Suprapubic skin (tissue), 4 donors: ENCODE measurements around the gene NRG3.

Experiments
- CTCF ChIP-seq, 2 donors: fragments of 200-600 bp in 1 of 2; fragments of 450-650 bp in 1 of 2; sonication (generic) in 1 of 2; IDR thresholded peaks; one replicate each; pipeline ENCODE4 v1.5.1; 2016 to 2019; ENCODE audit warnings: antibody characterized with exemption in 2 of 2, mild to moderate bottlenecking in 1 of 2, moderate library complexity in 1 of 2
- EP300 ChIP-seq: sonication (generic); formaldehyde crosslinking; IDR thresholded peaks from one replicate; pipeline ENCODE4 v1.6.1; 2017; ENCODE audit warnings: antibody characterized with exemption
- POLR2A ChIP-seq, 2 donors: fragments of 450-650 bp; IDR thresholded peaks; one replicate each; pipeline ENCODE4 v1.6.1; 2017; ENCODE audit warnings: antibody characterized with exemption in 2 of 2, mild to moderate bottlenecking in 2 of 2, moderate library complexity in 2 of 2
- POLR2AphosphoS5 ChIP-seq, 3 donors: sonication (generic); formaldehyde crosslinking; IDR thresholded peaks; one replicate each; pipeline ENCODE4 v1.6.1; 2017; ENCODE audit warnings: antibody characterized with exemption in 3 of 3

GRCh38 chr10:82089327-82089726, 214.3 kb downstream of the NRG3 start:
- TF ChIP-seq CTCF (IDR thresholded peaks at IDR 0.05) (no peak), POLR2AphosphoS5 (IDR thresholded peaks at IDR 0.05) (no peak), POLR2A (IDR thresholded peaks at IDR 0.05) (no peak), EP300 (no peak)
